Suprapubic skin (tissue), 4 donors: ENCODE data around the gene ERICH2.

Source experiments
- CTCF ChIP-seq, 2 donors: fragments of 200-600 bp in 1 of 2; fragments of 450-650 bp in 1 of 2; sonication (generic) in 1 of 2; IDR thresholded peaks; one replicate each; pipeline ENCODE4 v1.5.1; 2016 to 2019; ENCODE audit warnings: antibody characterized with exemption in 2 of 2, mild to moderate bottlenecking in 1 of 2, moderate library complexity in 1 of 2
- EP300 ChIP-seq: sonication (generic); formaldehyde crosslinking; IDR thresholded peaks from one replicate; pipeline ENCODE4 v1.6.1; 2017; ENCODE audit warnings: antibody characterized with exemption
- POLR2A ChIP-seq, 2 donors: fragments of 450-650 bp; IDR thresholded peaks; one replicate each; pipeline ENCODE4 v1.6.1; 2017; ENCODE audit warnings: antibody characterized with exemption in 2 of 2, mild to moderate bottlenecking in 2 of 2, moderate library complexity in 2 of 2
- POLR2AphosphoS5 ChIP-seq, 3 donors: sonication (generic); formaldehyde crosslinking; IDR thresholded peaks; one replicate each; pipeline ENCODE4 v1.6.1; 2017; ENCODE audit warnings: antibody characterized with exemption in 3 of 3

GRCh38 chr2:170817093-170818035 is 47.2 kb downstream of the ERICH2 start:
- TF ChIP-seq POLR2A (IDR thresholded peaks at IDR 0.05) (no peak), CTCF (IDR thresholded peaks at IDR 0.05) (no peak), POLR2AphosphoS5 (IDR thresholded peaks at IDR 0.05) (no peak), EP300 (no peak)
